GM18951 (cell line): ENCODE measurements around the gene ECI1.
"Not testable (repeated sequence)": the region's sequence is repeated elsewhere in the genome, so short reads cannot be mapped to it uniquely, and the experiment has no call there.

Experiments
- POLR2A ChIP-seq: IDR thresholded peaks from 4 replicates; pipeline ENCODE4 v1.6.1; 2011; ENCODE audit warnings: mild to moderate bottlenecking; ENCODE audit not compliant: insufficient read length, insufficient read depth; ENCODE audit errors: extremely low read depth
- in situ Hi-C: fragments of 300-500 bp; cut with MboI; formaldehyde crosslinking; loops from one replicate; pipeline ENCODE4 v1.12.0; 2022; ENCODE audit warnings: low sequenced_read_pairs, mixed read lengths, inconsistent platforms; ENCODE audit not compliant: unreplicated experiment

The ECI1 gene

DNA sequence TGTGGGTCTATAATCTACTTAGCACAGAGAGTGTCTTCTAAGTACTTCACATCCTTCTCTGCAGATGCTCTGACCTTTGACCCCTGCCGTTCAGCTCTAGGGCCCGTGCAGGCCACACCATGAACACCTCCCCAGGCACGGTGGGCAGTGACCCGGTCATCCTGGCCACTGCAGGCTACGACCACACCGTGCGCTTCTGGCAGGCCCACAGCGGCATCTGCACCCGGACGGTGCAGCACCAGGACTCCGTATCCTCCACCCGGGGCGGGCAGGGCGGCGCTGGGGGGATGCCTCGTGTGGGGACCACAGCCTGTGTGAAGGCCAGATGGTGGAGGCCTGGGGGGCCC, 45.4 kb downstream of the ECI1 start:
- no peak for TF ChIP-seq POLR2A
- in situ Hi-C loops = no loop called here

GRCh38 chr16:2205104-2205966, 46.1 kb downstream of the ECI1 start, which contains the start of gene MLST8:
MLST8 (plus strand) TSS chr16:2205454; CDS start chr16:2206086, 632 bp downstream.
- peak; percentile 96 for TF ChIP-seq POLR2A
- in situ Hi-C loops = no loop called here

- no peak for TF ChIP-seq POLR2A
- in situ Hi-C loops = no loop called here
Observed at GRCh38 chr16:2204416-2205103, 46.8 kb downstream of the ECI1 start.

GRCh38 chr16:2203119-2203688, 48.2 kb downstream of the ECI1 start:
- in situ Hi-C loops = not testable (repeated sequence)

GRCh38 chr16:2200313-2200712, 51.1 kb downstream of the ECI1 start:
- TF ChIP-seq POLR2A = no peak
- in situ Hi-C loops = no loop called here

GRCh38 chr16:2199621-2200139, 51.7 kb downstream of the ECI1 start:
- in situ Hi-C loops = no loop called here
- no peak for TF ChIP-seq POLR2A

GRCh38 chr16:2199095-2199494, 52.3 kb downstream of the ECI1 start:
- no peak for TF ChIP-seq POLR2A
- in situ Hi-C loops = no loop called here

- in situ Hi-C loops = no loop called here
- no peak for TF ChIP-seq POLR2A
Observed at GRCh38 chr16:2198283-2198682, 53.1 kb downstream of the ECI1 start.

- no peak for TF ChIP-seq POLR2A
- in situ Hi-C loops = no loop called here
Observed at GRCh38 chr16:2197765-2198164, 53.6 kb downstream of the ECI1 start.

GRCh38 chr16:2196981-2197511, 54.3 kb downstream of the ECI1 start:
- in situ Hi-C loops = no loop called here
- no peak for TF ChIP-seq POLR2A

GRCh38 chr16:2196162-2196980, 55.0 kb downstream of the ECI1 start, which contains the start of gene CASKIN1:
CASKIN1 (minus strand) TSS chr16:2196605; CDS start chr16:2196432, 173 bp downstream.
- no peak for TF ChIP-seq POLR2A
- in situ Hi-C loops = no loop called here

DNA sequence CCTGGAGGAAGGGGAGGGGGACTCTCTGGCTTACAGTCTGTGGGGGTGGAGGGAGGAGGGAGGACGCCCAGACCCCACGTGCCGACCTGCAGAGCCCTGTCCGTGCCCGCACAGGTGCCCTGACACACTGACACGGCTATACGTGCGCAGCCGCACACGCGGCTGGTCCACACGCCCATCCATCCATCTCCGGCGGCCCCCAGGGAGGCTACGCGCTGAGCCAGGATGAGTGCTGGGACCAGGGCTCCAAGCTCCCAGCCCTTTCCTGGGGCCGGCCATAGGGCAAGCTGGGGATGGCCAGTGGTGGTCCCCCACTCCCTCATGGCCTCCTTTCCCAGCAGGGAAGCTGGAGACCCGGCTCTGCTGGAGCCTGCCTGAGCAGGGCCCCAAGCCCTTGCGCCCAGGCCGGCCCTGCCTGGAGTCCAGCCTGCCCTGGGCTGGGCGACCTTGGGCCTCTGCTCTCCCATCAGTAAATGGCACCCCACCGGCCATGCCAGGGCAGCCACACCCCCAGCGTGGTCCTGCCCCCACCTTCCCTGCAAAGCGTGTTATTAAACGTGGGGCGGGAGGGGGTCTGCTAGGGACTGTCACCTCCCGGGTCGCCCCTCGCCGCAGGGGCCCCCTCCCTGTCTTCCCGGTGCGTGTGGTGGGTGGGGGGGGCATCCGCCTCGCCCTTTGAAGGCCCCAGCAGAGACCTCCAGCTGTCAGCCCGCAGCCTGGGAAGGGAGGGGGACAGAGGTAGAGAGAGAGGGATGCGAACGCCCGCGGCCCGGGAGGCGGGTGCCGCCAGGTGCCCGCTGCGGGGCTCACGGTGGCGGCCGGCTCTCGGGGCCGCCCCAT, 55.8 kb downstream of the ECI1 start:
- no peak for TF ChIP-seq POLR2A
- in situ Hi-C loops = no loop called here
